H1 (cell line): ENCODE results near the gene UNC119B. TPM values are rescaled to one million over a fixed set of nuclear protein-coding genes. Genes with fewer than 3 reads are reported as not detected.

ENCODE experiments used
- CTCF ChIA-PET: fragments of 300-600 bp; sonication (Branson Sonifier 250); formaldehyde crosslinking; loops from one replicate; lab custom pipeline; 2021; ENCODE audit not compliant: partially characterized antibody; lab: Charles Lee
- POLR2A ChIA-PET: fragments of 300-600 bp; sonication (Branson Sonifier 250); formaldehyde crosslinking; loops from one replicate; lab custom pipeline; 2021; ENCODE audit warnings: inconsistent platforms; ENCODE audit not compliant: partially characterized antibody; lab: Charles Lee
- DNase-seq, 2 experiments: peaks; one replicate each; pipeline versions ENCODE4 v3.0.0 to v3.0.0-alpha.2; 2010 to 2022; ENCODE audit warnings: low spot score in 2 of 2, low read depth in 1 of 2, mixed read lengths in 1 of 2
- FAIRE-seq: peaks from 2 replicates; lab custom pipeline; 2011; peaks lifted over from hg19 to GRCh38; lab: Jason Lieb, UNC
- H2AFZ ChIP-seq: 2 replicates; pipeline ENCODE4 v1.8.1; 2012; ENCODE audit warnings: low read length, inconsistent platforms
- H2AK5ac ChIP-seq: 2 replicates; pipeline ENCODE4 v1.6.1; 2013; ENCODE audit warnings: low read depth, low read length
- H2BK120ac ChIP-seq: replicated peaks from 2 replicates; pipeline ENCODE3; 2013; ENCODE audit warnings: low read depth, low read length, inconsistent platforms
- H2BK12ac ChIP-seq: 2 replicates; pipeline ENCODE4 v1.6.1; 2013; ENCODE audit warnings: low read depth, low read length
- H2BK15ac ChIP-seq: 2 replicates; pipeline ENCODE4 v1.6.1; 2013; ENCODE audit warnings: low read length
- H2BK20ac ChIP-seq: 2 replicates; pipeline ENCODE4 v1.6.1; 2013; ENCODE audit warnings: low read length
- H2BK5ac ChIP-seq: 2 replicates; pipeline ENCODE4 v1.6.1; 2013; ENCODE audit warnings: low read depth, low read length
- H3K14ac ChIP-seq: 2 replicates; pipeline ENCODE4 v1.6.1; 2013; ENCODE audit warnings: inconsistent platforms; ENCODE audit not compliant: insufficient read length
- H3K18ac ChIP-seq: 2 replicates; pipeline ENCODE4 v1.6.1; 2013; ENCODE audit warnings: low read length; ENCODE audit errors: extremely low read depth
- H3K23ac ChIP-seq: 2 replicates; pipeline ENCODE4 v1.6.1; 2013; ENCODE audit warnings: inconsistent platforms; ENCODE audit not compliant: insufficient read length
- H3K23me2 ChIP-seq: 2 replicates; pipeline ENCODE4 v1.6.1; 2013; ENCODE audit warnings: low read depth, low read length
- H3K27ac ChIP-seq: 2 replicates; pipeline ENCODE4 v1.6.1; 2011; ENCODE audit warnings: low read depth, low read length, inconsistent platforms
- H3K27me3 ChIP-seq, 4 experiments: replicated peaks in 1 of 4; 1 replicate in 1 of 4; 2 replicates in 3 of 4; pipeline versions ENCODE4 v1.6.1 to v1.8.1; 2011 to 2013; ENCODE audit warnings: low read length in 3 of 4, mild to moderate bottlenecking in 3 of 4, inconsistent platforms in 2 of 4, mixed read lengths in 2 of 4, moderate library complexity in 1 of 4; ENCODE audit not compliant: control insufficient read depth in 3 of 4, insufficient read depth in 3 of 4; ENCODE audit errors: extremely low read depth in 1 of 4
- H3K36me3 ChIP-seq, 4 experiments: 2 replicates each; pipeline versions ENCODE4 v1.6.1 to v1.8.1; 2011 to 2013; ENCODE audit warnings: mild to moderate bottlenecking in 4 of 4, low read length in 3 of 4, moderate library complexity in 2 of 4, control low read depth in 1 of 4, inconsistent platforms in 1 of 4; ENCODE audit not compliant: insufficient read depth in 4 of 4, control insufficient read depth in 2 of 4
- H3K4ac ChIP-seq: replicated peaks from 2 replicates; pipeline ENCODE3; 2013; ENCODE audit warnings: low read length, low read depth, mixed read lengths, inconsistent platforms; ENCODE audit not compliant: insufficient read length
- H3K4me1 ChIP-seq, 4 experiments: replicated peaks in 1 of 4; 1 replicate in 1 of 4; 2 replicates in 3 of 4; pipeline versions ENCODE4 v1.6.1 to v1.8.1; 2011 to 2013; ENCODE audit warnings: low read length in 3 of 4, inconsistent platforms in 2 of 4, mixed read lengths in 1 of 4; ENCODE audit not compliant: insufficient read depth in 4 of 4, control insufficient read depth in 3 of 4
- H3K4me2 ChIP-seq, 2 experiments: 2 replicates each; pipeline versions ENCODE4 v1.6.1 to v1.8.1; 2011 to 2013; ENCODE audit warnings: low read depth in 2 of 2, low read length in 2 of 2, control low read depth in 1 of 2, inconsistent platforms in 1 of 2, mild to moderate bottlenecking in 1 of 2; ENCODE audit not compliant: insufficient read depth in 1 of 2
- H3K4me3 ChIP-seq, 4 experiments: fragments of 200-600, 300-600 bp in 1 of 4; sonication (generic), shearing (Covaris generic), sonication (Bioruptor Twin) in 1 of 4; 2 replicates each; pipeline versions ENCODE4 v1.5.1 to v1.8.1; 2011 to 2016; ENCODE audit warnings: low read length in 4 of 4, low read depth in 3 of 4, control low read depth in 2 of 4, inconsistent platforms in 2 of 4, mild to moderate bottlenecking in 2 of 4, mixed read lengths in 1 of 4, moderate library complexity in 1 of 4; ENCODE audit not compliant: insufficient read depth in 2 of 4; ENCODE audit errors: extremely low read depth in 1 of 4
- H3K56ac ChIP-seq: replicated peaks from 2 replicates; pipeline ENCODE3; 2013; ENCODE audit warnings: low read depth, mild to moderate bottlenecking, mixed read lengths, low read length, inconsistent platforms; ENCODE audit not compliant: insufficient read length
- H3K79me1 ChIP-seq: 2 replicates; pipeline ENCODE4 v1.6.1; 2013; ENCODE audit warnings: low read depth, low read length, control low read depth
- H3K79me2 ChIP-seq, 2 experiments: 2 replicates each; pipeline versions ENCODE4 v1.6.1 to v1.8.1; 2012 to 2013; ENCODE audit warnings: low read length in 2 of 2, mild to moderate bottlenecking in 2 of 2, inconsistent platforms in 1 of 2; ENCODE audit not compliant: insufficient read depth in 2 of 2, control insufficient read depth in 1 of 2
- H3K9ac ChIP-seq, 4 experiments: replicated peaks in 1 of 4; 1 replicate in 1 of 4; 2 replicates in 3 of 4; pipeline versions ENCODE4 v1.6.1 to v1.8.1; 2011 to 2013; ENCODE audit warnings: low read depth in 3 of 4, low read length in 3 of 4, control low read depth in 2 of 4, mild to moderate bottlenecking in 2 of 4, moderate library complexity in 2 of 4, inconsistent platforms in 1 of 4; ENCODE audit errors: extremely low read depth in 1 of 4
- H3K9me3 ChIP-seq, 2 experiments: 2 replicates each; pipeline versions ENCODE4 v1.6.1 to v1.8.1; 2012 to 2013; ENCODE audit warnings: mild to moderate bottlenecking in 2 of 2, moderate library complexity in 2 of 2, control low read depth in 1 of 2, inconsistent platforms in 1 of 2, low read depth in 1 of 2, low read length in 1 of 2, mixed read lengths in 1 of 2; ENCODE audit not compliant: insufficient read depth in 2 of 2
- H4K20me1 ChIP-seq, 2 experiments: replicated peaks in 1 of 2; 2 replicates each; pipeline versions ENCODE3 to v1.8.1; 2011 to 2013; ENCODE audit warnings: inconsistent platforms in 2 of 2, low read length in 2 of 2, mild to moderate bottlenecking in 1 of 2; ENCODE audit not compliant: insufficient read depth in 2 of 2, control insufficient read depth in 1 of 2
- H4K5ac ChIP-seq: 2 replicates; pipeline ENCODE4 v1.6.1; 2013; ENCODE audit warnings: low read length, low read depth, mixed read lengths, inconsistent platforms; ENCODE audit not compliant: insufficient read length
- H4K8ac ChIP-seq: 2 replicates; pipeline ENCODE4 v1.8.0; 2013; ENCODE audit warnings: mild to moderate bottlenecking, moderate library complexity, low read length, inconsistent platforms; ENCODE audit not compliant: insufficient read depth; ENCODE audit errors: extremely low read depth
- H4K91ac ChIP-seq: replicated peaks from 2 replicates; pipeline ENCODE3; 2013; ENCODE audit warnings: low read length, mixed read lengths, inconsistent platforms; ENCODE audit not compliant: insufficient read length
- PHF8 ChIP-seq: fragments of 200-600 bp; sonication (generic); conservative IDR thresholded peaks from 2 replicates; pipeline ENCODE4 v1.7.1; 2012; ENCODE audit warnings: low read depth, mild to moderate bottlenecking, inconsistent platforms, low read length, moderate library complexity
- RBBP5 ChIP-seq: IDR thresholded peaks from 2 replicates; pipeline ENCODE4 v1.7.1; 2012; ENCODE audit warnings: low read depth, mild to moderate bottlenecking, inconsistent platforms, low read length, moderate library complexity, borderline replicate concordance
- SP4 ChIP-seq: IDR thresholded peaks from 2 replicates; pipeline ENCODE4 v1.6.1; 2012; ENCODE audit warnings: low read length, inconsistent platforms
- WGBS, 2 experiments: shearing (Covaris generic) in 1 of 2; methylation state at CpG; one replicate each; pipeline versions ENCODE4 v1.1.6 to v1.1.7; 2013 to 2015; ENCODE audit warnings: low lambda C conversion rate in 2 of 2, mixed read lengths in 2 of 2, inconsistent platforms in 1 of 2, low coverage in 1 of 2, missing lambda C conversion rate in 1 of 2; ENCODE audit not compliant: insufficient replicate concordance in 2 of 2, insufficient coverage in 1 of 2, insufficient read length in 1 of 2; ENCODE audit errors: extremely low coverage in 1 of 2, missing lambda C conversion rate in 1 of 2; 5-methylcytosine and 5-hydroxymethylcytosine counted together
- polyA plus RNA-seq, 7 experiments: library from polyadenylated mRNA; depleted of rRNA in 3 of 7; stranded (reverse) in 5 of 7; unstranded in 2 of 7; fragments of >200 nt in 5 of 7; fragments of 200-250 nt in 2 of 7; gene quantifications; 1 replicate in 5 of 7; 2 replicates in 1 of 7; 4 replicates in 1 of 7; pipeline versions ENCODE4 v1.2.1 to v1.2.3, GENCODE V29; 2011 to 2013; ENCODE audit warnings: missing spikeins in 2 of 7, mixed read lengths in 2 of 7
- total RNA-seq: library from RNA; stranded (reverse); fragmentation: NEBNext Ultra II Directional; extraction: Animal tissue kit (Norgen Biotek cat#: 25700); gene quantifications from 2 replicates; pipeline ENCODE4 v1.2.1, GENCODE V29; 2021

The UNC119B gene
- total and polyA plus RNA-seq, 2 of the 8 experiments (the other 6 are each of a cell fraction or from before 2014, with no cell fraction given): 40.5 to 50.1 TPM

DNA sequence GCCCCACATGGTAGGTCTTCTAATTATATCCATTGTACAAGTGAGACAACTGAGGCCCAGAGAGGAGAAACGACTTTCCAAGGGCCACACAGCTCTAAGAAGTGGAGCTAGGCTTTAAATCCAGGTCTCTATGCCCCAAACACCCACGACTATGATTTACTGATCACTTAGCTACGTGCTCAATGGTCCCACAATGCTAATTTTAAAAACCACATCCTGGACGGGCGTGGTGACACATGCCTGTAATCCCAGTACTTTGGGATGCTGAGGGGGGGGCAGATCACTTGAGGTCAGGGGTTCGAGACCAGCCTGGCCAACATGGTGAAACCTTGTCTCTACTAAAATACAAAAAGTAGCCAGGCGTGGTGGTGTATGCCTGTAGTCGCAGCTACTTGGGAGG, 31.7 kb upstream of the UNC119B start:
- Histone ChIP-seq H3K56ac (no peak overlapping the region), H2AK5ac (no peak overlapping the region), H3K9ac (no peak overlapping the region), H3K27ac (no peak overlapping the region), H3K9me3 (no peaks in the 10 kb centered on the region), H3K27me3 (no peaks in the 10 kb centered on the region), H3K4me3 (no peak overlapping the region), H4K5ac (no peak overlapping the region), H3K18ac (no peak overlapping the region), H2BK12ac (no peak overlapping the region), H2AFZ (no peak overlapping the region), H3K23me2 (no peaks in the 10 kb centered on the region), H3K4ac (no peak overlapping the region), H4K20me1 (no peaks in the 10 kb centered on the region), H2BK20ac (no peak overlapping the region), H2BK120ac (no peak overlapping the region), H3K14ac (no peak overlapping the region), H4K8ac (no peak overlapping the region), H2BK15ac (no peak overlapping the region), H3K36me3 (no peaks in the 10 kb centered on the region), H3K79me1 (no peaks in the 10 kb centered on the region), H3K4me1 (peaks cover 0 to 6% (median 0%) of the 10 kb centered on the region in 4 experiments; a peak in 2 of 7 replicates), H2BK5ac (no peak overlapping the region), H3K4me2 (no peak overlapping the region), H3K23ac (no peak overlapping the region), H4K91ac (no peak overlapping the region), H3K79me2 (no peaks in the 10 kb centered on the region)
- ChIA-PET CTCF (interaction anchor here (1.0 to 10.3 kb wide), 4 partner anchors 9 to 34 kb away, joined by 3 to 83 read pairs (median 3); no protein-coding TSS in a partner anchor), POLR2A (interaction anchor here (0.6 to 1.6 kb wide), 5 partner anchors 14 to 387 kb away, joined by 3 to 4 read pairs (median 3); partner anchors contain the start of gene RNU4-2)
- DNase-seq (no peak), FAIRE-seq (no peak)
- WGBS, 2 experiments: 91% methylated on average over 8 of the region's 8 CpGs; no CpG with 5 or more reads in 1 of the 2 experiments
- TF ChIP-seq SP4: no peak
- no peak for TF ChIP-seq PHF8
- no peak for TF ChIP-seq RBBP5
